ENCODE measurements around the gene SYNPO2.

DNA sequence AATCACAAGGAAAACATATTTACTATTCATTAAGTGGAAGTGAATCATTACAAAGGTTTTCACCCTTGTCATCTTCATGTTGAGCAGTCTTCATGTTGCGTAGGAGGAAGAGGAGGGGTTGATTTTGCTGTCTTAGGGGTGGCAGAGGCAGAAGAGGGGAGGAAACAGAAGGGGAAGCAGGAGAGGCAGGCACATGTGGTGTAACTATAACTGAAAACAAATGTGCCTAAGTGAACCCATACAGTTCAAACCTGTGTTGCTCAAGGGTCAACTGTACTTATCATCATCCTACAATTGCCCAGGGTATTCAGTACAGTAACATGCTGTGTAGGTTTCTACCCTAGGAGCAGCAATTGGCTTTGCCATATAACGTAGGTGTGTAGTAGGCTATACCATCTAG lies 47.2 kb downstream of the SYNPO2 start:
- TF ChIP-seq POLR2AphosphoS5 (IDR thresholded peaks at IDR 0.05) (no peak), CTCF (IDR thresholded peaks at IDR 0.05) (no peak)
